Natural killer cell treated with Interleukin-12 subunit alpha and Interleukin-12 subunit beta and Interleukin-15 and Interleukin-18, amount 100 ng/mL, for 72 hours (primary cell): ENCODE data around the gene TMEM40. TPM values are rescaled to one million over a fixed set of nuclear protein-coding genes. Genes with fewer than 3 reads are reported as not detected.
"Not testable (repeated sequence)": the region's sequence is repeated elsewhere in the genome, so short reads cannot be mapped to it uniquely, and the experiment has no call there.

ENCODE experiments used
- ATAC-seq, 2 donors: fragments of 150-1000 bp; cut with Tn5 transposase in 1 of 2; sonication (Bioruptor Pico), chemical (Tn5 transposase) in 1 of 2; 2 replicates each; pipeline ENCODE4 v1.10.0; 2021
- DNase-seq: peaks from one replicate; pipeline ENCODE4 v3.0.0; 2022; ENCODE audit warnings: low spot score
- H3K27ac Mint-ChIP-seq, 2 donors: 1 replicate in 1 of 2; 2 replicates in 1 of 2; pipeline ENCODE4 v1.8.0; 2022; ENCODE audit warnings: mixed read lengths in 2 of 2, mild to moderate bottlenecking in 1 of 2, moderate library complexity in 1 of 2
- H3K27me3 Mint-ChIP-seq, 2 donors: 1 replicate in 1 of 2; 2 replicates in 1 of 2; pipeline ENCODE4 v1.8.0; 2022; ENCODE audit warnings: mixed read lengths in 2 of 2
- H3K36me3 Mint-ChIP-seq: one replicate; pipeline ENCODE4 v1.8.0; 2022; ENCODE audit warnings: mixed read lengths
- H3K4me1 Mint-ChIP-seq, 2 donors: 1 replicate in 1 of 2; 2 replicates in 1 of 2; pipeline ENCODE4 v1.8.0; 2022; ENCODE audit warnings: low read depth in 2 of 2, mixed read lengths in 2 of 2, mild to moderate bottlenecking in 1 of 2
- H3K4me3 Mint-ChIP-seq: one replicate; pipeline ENCODE4 v1.8.0; 2022; ENCODE audit warnings: mixed read lengths
- H3K9me3 Mint-ChIP-seq: 2 replicates; pipeline ENCODE4 v1.8.0; 2022; ENCODE audit warnings: mixed read lengths
- total RNA-seq, 2 donors: library from RNA; stranded (reverse); gene quantifications; one replicate each; pipeline ENCODE4 v1.2.3, GENCODE V29; 2022

The TMEM40 gene
- total RNA-seq, 2 donors from 2014 or later: not detected

DNA sequence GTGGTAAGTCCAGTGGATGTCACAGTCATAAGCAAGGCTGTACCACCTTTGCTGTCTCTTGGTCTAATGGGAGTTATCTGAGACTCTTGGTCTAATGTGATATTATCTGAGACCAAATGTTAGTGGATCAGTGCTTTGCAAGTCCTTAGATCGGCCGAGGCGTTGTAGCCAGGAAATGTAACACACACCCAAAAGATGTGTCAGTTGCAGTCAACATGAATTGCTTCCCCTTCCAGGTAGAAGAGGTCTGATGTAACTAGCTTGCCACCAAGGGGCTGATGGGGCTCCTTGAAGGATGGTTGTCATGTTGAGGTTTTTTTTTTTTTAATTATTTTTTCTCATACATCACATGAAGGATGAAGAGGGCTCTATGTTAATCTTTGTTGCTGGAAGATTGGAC, 49.7 kb downstream of the TMEM40 start:
- H3K27me3 Mint-ChIP-seq: peaks cover 19 to 24% of the 10 kb centered on the region in 2 donors
- no peaks in the 10 kb centered on the region for H3K36me3 Mint-ChIP-seq
- ATAC-seq (no peak), DNase-seq (no peak)
- H3K9me3 Mint-ChIP-seq: no peaks in the 10 kb centered on the region
- no peak overlapping the region for H3K27ac Mint-ChIP-seq
- no peaks in the 10 kb centered on the region for H3K4me1 Mint-ChIP-seq
- H3K4me3 Mint-ChIP-seq: no peak overlapping the region

- Mint-ChIP-seq H3K27ac (no peak overlapping the region), H3K36me3 (no peaks in the 10 kb centered on the region)
Observed at GRCh38 chr3:12708584-12709192, 50.4 kb downstream of the TMEM40 start.

GRCh38 chr3:12707449-12707848, 51.6 kb downstream of the TMEM40 start:
- DNase-seq: no peak
- ATAC-seq: no peak

More at GRCh38 chr3:12708584-12709192, 50.4 kb downstream of the TMEM40 start:
- Mint-ChIP-seq H3K9me3 (no peaks in the 10 kb centered on the region), H3K4me1 (no peaks in the 10 kb centered on the region), H3K4me3 (no peak overlapping the region), H3K27me3 (peaks cover 19 to 24% of the 10 kb centered on the region in 2 donors)
- ATAC-seq (no peak), DNase-seq (no peak)

DNA sequence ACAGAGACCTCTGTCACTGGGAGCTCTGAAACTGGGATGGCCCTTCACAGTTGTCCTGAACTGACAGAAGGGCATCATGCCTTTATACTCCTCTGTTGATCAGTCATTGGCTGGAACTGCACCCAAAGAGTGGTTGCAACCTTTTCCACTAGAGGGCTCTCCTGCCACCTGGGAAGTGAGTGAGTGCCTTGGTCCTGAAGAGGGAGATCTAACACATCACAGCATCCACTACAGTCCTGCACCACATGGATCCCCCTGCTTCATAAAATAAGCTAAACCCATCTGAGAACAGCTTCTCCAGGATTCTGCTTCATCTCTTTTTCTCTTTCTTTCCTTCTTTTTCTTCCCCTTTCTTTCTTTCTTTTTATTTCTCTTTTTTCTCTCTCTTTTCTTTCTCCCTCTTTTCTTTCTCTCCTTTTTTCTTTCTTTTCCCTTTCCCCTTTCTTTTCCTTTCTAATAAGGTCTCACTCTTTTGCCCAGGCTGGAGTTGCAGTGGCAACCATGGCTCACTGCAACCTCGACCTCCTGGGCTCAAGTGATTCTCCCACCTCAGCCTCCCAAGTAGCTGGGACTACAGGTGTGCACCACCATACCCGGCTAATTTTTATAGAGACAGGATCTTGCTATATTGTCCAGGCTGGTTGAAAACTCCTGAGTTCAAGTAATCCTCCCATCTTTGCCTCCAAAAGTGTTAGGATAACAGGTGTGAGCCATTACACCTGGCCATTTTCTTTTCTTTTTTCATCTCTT, 52.4 kb downstream of the TMEM40 start:
- Mint-ChIP-seq H3K27ac (no peak overlapping the region), H3K9me3 (no peaks in the 10 kb centered on the region), H3K4me1 (no peaks in the 10 kb centered on the region), H3K27me3 (peaks cover 19 to 24% of the 10 kb centered on the region in 2 donors), H3K36me3 (no peaks in the 10 kb centered on the region), H3K4me3 (no peak overlapping the region)
- peak; percentile 84 to 87 for ATAC-seq
- DNase-seq: peak; percentile 70

More at GRCh38 chr3:12707449-12707848, 51.6 kb downstream of the TMEM40 start:
- Mint-ChIP-seq H3K36me3 (no peaks in the 10 kb centered on the region), H3K27ac (no peak overlapping the region), H3K27me3 (peaks cover 19 to 24% of the 10 kb centered on the region in 2 donors), H3K4me3 (no peak overlapping the region), H3K9me3 (no peaks in the 10 kb centered on the region), H3K4me1 (no peaks in the 10 kb centered on the region)

DNA sequence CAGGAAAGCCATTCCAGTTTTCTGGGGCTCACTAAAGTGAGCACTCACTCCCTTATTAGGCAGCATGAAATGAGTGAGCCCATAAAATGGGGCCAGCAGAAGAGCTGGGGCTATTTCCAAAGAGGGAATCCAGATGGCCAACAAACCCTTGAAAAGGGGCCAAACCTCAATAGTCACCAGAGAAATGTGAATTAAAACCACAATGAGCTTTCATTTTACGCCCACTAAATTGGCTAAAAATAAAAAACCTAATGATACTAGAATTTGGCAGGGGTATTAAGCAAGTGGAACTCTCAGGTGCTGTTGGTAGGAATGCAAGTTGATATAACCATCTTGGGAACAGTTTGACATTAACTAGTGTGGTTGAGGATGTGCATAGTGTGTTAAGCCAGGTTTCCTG, 53.1 kb downstream of the TMEM40 start:
- no peak overlapping the region for H3K27ac Mint-ChIP-seq
- ATAC-seq: no peak
- no peaks in the 10 kb centered on the region for H3K4me1 Mint-ChIP-seq
- peaks cover 19 to 24% of the 10 kb centered on the region in 2 donors for H3K27me3 Mint-ChIP-seq
- H3K4me3 Mint-ChIP-seq: no peak overlapping the region
- H3K9me3 Mint-ChIP-seq: no peaks in the 10 kb centered on the region
- DNase-seq: no peak
- H3K36me3 Mint-ChIP-seq: no peaks in the 10 kb centered on the region

DNA sequence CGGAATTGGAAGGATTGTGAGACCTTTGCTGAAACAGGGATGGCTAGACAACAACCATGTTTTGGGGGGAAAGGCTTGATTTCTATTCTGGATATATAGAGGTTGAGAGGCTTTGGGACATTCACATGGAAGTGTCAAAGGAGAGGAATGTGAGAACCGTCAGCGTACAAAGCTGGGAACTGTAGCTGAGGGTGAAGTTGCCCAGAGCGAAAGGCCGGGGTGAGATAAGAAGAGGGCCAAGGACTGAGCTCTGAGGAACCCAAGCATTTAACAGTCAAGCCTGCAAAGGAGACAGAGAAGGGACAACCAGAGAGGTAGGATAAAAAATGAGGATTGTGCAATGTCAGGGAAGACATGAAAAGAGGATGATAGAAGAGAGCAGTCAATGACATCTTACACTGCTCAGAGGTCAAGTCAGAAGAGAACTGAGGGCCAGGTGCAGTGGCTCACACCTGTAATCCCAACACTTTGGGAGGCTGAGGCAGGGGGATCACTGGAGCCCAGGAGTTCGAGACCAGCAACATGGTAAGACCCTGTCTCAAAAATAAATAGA, 53.6 kb downstream of the TMEM40 start:
- Mint-ChIP-seq H3K27ac (no peak overlapping the region), H3K36me3 (no peaks in the 10 kb centered on the region), H3K9me3 (no peaks in the 10 kb centered on the region), H3K4me3 (no peak overlapping the region), H3K27me3 (peaks cover 15 to 22% of the 10 kb centered on the region in 2 donors), H3K4me1 (no peaks in the 10 kb centered on the region)
- ATAC-seq (no peak), DNase-seq (no peak)

DNA sequence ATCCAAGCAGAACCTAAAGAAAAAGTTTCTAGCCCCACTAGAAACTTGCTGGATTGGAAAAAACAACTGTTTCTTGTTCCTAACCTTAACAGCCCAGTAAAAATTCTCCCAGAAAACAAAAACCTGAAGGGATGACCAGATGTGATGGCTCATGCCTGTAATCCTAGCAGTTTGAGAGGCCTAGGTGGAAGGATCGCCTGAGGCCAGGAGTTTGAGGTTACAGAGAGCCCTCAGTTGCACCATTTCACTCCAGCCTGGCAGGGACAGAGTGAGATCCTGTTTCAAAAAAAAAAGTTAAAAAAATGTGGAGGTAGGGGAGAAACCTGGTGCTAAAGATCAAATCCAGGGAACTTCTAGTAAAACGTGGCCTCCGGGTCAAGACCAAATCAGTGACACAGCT, 56.6 kb downstream of the TMEM40 start:
- H3K27me3 Mint-ChIP-seq: peaks cover 14% of the 10 kb centered on the region in 2 donors
- no peaks in the 10 kb centered on the region for H3K36me3 Mint-ChIP-seq
- no peak overlapping the region for H3K27ac Mint-ChIP-seq
- DNase-seq (no peak), ATAC-seq (no peak)
- no peaks in the 10 kb centered on the region for H3K9me3 Mint-ChIP-seq
- no peak overlapping the region for H3K4me3 Mint-ChIP-seq
- no peaks in the 10 kb centered on the region for H3K4me1 Mint-ChIP-seq

GRCh38 chr3:12701601-12702000, 57.5 kb downstream of the TMEM40 start:
- not testable (repeated sequence) for H3K4me1 Mint-ChIP-seq, H3K27ac Mint-ChIP-seq, H3K36me3 Mint-ChIP-seq, H3K4me3 Mint-ChIP-seq, H3K9me3 Mint-ChIP-seq, DNase-seq, H3K27me3 Mint-ChIP-seq, ATAC-seq

DNA sequence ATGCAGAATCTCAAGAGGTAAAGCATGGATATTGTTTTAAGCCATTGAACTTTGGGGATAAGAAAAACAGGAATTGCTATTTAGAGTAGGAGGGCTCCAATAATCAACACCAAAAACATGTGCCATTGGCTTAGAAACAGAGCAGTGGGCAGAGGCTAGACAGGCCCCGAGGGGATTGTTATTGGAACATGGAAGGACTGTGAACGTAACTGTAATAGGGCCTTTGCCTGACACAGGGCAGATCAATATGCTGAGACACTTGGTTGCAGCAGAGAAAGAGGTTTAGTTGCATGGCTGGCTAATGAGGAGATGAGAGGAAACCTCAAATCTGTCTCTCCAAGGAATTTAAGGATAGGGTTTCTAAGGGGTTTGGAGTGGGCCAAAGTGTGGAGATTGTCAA, 58.3 kb downstream of the TMEM40 start:
- no peaks in the 10 kb centered on the region for H3K36me3 Mint-ChIP-seq
- no peak for ATAC-seq
- H3K4me3 Mint-ChIP-seq: no peak overlapping the region

GRCh38 chr3:12695916-12696315, 63.1 kb downstream of the TMEM40 start:
- no peaks in the 10 kb centered on the region for H3K9me3 Mint-ChIP-seq
- no peak overlapping the region for H3K4me3 Mint-ChIP-seq
- H3K27ac Mint-ChIP-seq: no peak overlapping the region
- peaks cover 0 to 2% of the 10 kb centered on the region in 2 donors for H3K27me3 Mint-ChIP-seq
- no peak for ATAC-seq
- DNase-seq: no peak
- H3K4me1 Mint-ChIP-seq: no peaks in the 10 kb centered on the region
- H3K36me3 Mint-ChIP-seq: no peaks in the 10 kb centered on the region

More for the DNA sequence above, 58.3 kb downstream of the TMEM40 start:
- Mint-ChIP-seq H3K9me3 (no peaks in the 10 kb centered on the region), H3K4me1 (no peaks in the 10 kb centered on the region), H3K27me3 (peaks cover 5 to 9% of the 10 kb centered on the region in 2 donors), H3K27ac (no peak overlapping the region)
- DNase-seq: no peak

- DNase-seq (no peak), ATAC-seq (no peak)
- Mint-ChIP-seq H3K27me3 (peaks cover 0 to 2% of the 10 kb centered on the region in 2 donors), H3K9me3 (no peaks in the 10 kb centered on the region), H3K4me1 (no peaks in the 10 kb centered on the region), H3K36me3 (no peaks in the 10 kb centered on the region), H3K4me3 (no peak overlapping the region), H3K27ac (no peak overlapping the region)
Observed at GRCh38 chr3:12695112-12695511, 63.9 kb downstream of the TMEM40 start.

- Mint-ChIP-seq H3K4me3 (no peak overlapping the region), H3K36me3 (no peaks in the 10 kb centered on the region), H3K27me3 (peaks cover 8% of the 10 kb centered on the region in 2 donors), H3K9me3 (no peaks in the 10 kb centered on the region), H3K4me1 (no peaks in the 10 kb centered on the region), H3K27ac (no peak overlapping the region)
- ATAC-seq: no peak
- DNase-seq: no peak
Observed at GRCh38 chr3:12692444-12692843, 66.6 kb downstream of the TMEM40 start.

DNA sequence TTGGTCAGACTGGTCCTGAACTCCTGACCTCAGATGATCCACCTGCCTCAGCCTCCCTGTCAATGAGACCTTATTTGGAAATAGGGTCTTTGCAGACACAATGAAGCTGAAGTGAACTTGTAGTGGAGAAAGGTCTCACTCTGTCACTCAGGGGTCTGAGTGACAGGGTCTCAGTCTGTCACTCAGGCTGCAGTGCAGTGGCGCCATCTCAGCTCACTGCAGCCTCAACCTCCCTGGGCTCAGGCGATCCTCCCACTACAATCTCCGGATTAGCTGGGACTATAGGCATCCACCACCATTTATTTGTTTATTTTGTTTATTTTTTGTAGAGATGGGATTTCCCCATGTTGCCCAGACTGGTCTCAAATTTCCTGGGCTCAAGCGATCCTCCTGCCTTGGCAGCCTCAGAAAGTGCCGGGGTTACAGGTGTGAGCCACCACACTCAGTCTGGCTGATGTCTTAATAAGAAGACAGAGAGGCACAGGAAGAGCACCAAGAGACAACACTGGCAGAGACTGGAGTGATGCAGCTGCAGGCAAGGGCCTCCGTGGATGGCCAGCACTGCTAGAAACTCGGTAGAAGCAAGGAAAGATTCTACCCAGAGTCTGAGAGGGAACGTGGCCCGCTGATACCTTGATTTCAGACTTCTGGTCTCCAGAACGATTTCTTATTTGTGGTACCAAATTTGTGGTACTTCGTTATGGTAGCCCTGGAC, 68.9 kb downstream of the TMEM40 start:
- no peaks in the 10 kb centered on the region for H3K4me1 Mint-ChIP-seq
- H3K27ac Mint-ChIP-seq: no peak overlapping the region
- no peaks in the 10 kb centered on the region for H3K9me3 Mint-ChIP-seq
- H3K27me3 Mint-ChIP-seq: peaks cover 8 to 11% of the 10 kb centered on the region in 2 donors
- no peaks in the 10 kb centered on the region for H3K36me3 Mint-ChIP-seq
- no peak for ATAC-seq
- DNase-seq: no peak
- H3K4me3 Mint-ChIP-seq: no peak overlapping the region

GRCh38 chr3:12687948-12688347, 71.1 kb downstream of the TMEM40 start:
- H3K4me1 Mint-ChIP-seq: no peaks in the 10 kb centered on the region
- no peak for DNase-seq
- ATAC-seq: no peak
- H3K27ac Mint-ChIP-seq: no peak overlapping the region
- H3K4me3 Mint-ChIP-seq: no peak overlapping the region
- no peaks in the 10 kb centered on the region for H3K36me3 Mint-ChIP-seq
- no peaks in the 10 kb centered on the region for H3K9me3 Mint-ChIP-seq
- peaks cover 8 to 11% of the 10 kb centered on the region in 2 donors for H3K27me3 Mint-ChIP-seq
